HepG2 (cell line): Measurements from ENCODE around the gene DDX11.

Experiments
- MAZ ChIP-seq, 2 experiments: sonication (generic) in 1 of 2; formaldehyde crosslinking in 1 of 2; IDR thresholded peaks; 2 replicates each; pipeline versions ENCODE4 v1.5.0 to v1.6.1; 2012 to 2020; ENCODE audit warnings: low read depth in 2 of 2, mild to moderate bottlenecking in 2 of 2, borderline replicate concordance in 1 of 2, improper control_type of control experiment in 1 of 2, low read length in 1 of 2, missing genetic modification reagents in 1 of 2, moderate library complexity in 1 of 2
- POLR2A ChIP-seq, 2 experiments: IDR thresholded peaks; 2 replicates each; pipeline ENCODE4 v1.6.1; 2011; ENCODE audit warnings: low read depth in 2 of 2, low read length in 2 of 2, mild to moderate bottlenecking in 1 of 2, moderate library complexity in 1 of 2; ENCODE audit not compliant: insufficient read depth in 1 of 2

DNA sequence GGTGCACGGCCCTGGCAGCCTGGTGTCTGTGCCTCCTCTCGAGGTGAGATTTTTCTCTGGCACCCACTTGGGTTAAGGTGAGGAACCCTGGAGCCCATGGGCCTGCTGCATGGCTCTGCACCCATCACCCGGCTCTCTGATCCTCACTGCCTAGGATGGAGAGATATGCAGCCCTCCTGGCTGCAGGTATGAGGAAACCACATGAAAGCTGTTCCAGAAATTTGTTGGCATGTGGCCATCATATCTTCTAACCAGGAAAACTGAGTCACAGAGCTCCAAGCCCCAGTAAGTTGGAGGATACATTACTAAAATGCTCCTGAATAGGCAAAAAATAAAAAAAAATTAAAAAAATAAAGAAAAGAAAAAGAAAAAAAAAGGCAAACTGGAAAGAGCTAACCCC lies 39.3 kb upstream of the DDX11 start:
- TF ChIP-seq POLR2A (IDR thresholded peaks at IDR 0.05; ENCODE audit: insufficient read depth in 1 of 2, low read depth in 2 of 2, low read length in 2 of 2) (no peak), MAZ (IDR thresholded peaks at IDR 0.05; ENCODE audit: borderline replicate concordance, low read depth, low read length) (no peak), MAZ (CRISPR knock-in tag; IDR thresholded peaks at IDR 0.05; ENCODE audit: low read depth) (no peak)
